ENCODE results near the gene VWCE. TPM values are rescaled to one million over a fixed set of nuclear protein-coding genes. Genes with fewer than 3 reads are reported as not detected.
A peak's percentile ranks its signal among the peaks of the same experiment; 100 is the strongest.

Gene VWCE
- total RNA-seq, 6 donors from 2014 or later = 0.40 to 10.5 (median 0.79) TPM

DNA sequence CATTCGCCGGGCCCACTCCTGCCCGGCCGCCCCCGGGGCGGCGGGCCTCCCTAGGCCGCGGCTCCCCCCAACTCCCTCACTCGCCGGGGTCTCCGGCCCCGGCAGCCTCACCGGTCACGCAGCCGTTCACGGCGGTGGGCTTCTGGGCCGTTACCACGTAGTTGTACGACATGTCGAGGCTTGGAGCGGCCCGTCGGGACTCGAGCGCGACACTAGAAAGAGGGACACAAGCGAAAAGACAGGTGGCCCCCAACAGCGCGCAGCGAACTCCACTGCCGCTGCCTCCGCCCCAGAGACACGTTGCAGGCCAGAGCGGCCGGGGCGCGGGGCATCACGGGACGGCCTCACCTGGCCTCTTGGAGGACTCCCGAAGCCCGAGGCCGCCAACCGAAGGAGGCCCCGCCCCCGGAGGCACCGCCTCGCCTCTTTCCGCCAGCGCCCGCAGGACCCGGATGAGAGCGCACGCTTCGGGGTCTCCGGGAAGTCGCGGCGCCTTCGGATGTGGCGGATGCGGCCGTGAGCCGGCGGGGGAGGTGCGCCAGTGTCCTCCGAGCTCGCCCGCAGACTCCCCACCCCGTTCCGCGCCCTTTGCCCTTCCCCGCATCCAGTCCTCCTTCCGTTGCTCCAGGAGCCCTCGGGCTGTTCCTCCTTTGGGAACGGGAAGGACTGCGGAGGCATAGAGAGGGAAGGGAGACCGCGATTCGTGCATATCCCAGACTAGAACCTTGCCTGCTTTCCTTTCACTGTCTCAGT is 37.9 kb upstream of the VWCE start, which contains the start of the genes DDB1 and TKFC:
Gene DDB1, minus strand, starts transcription at position 309 of the 753 bp plus-strand sequence. Its CDS starts 137 bp downstream, at position 172.
Gene TKFC, plus strand, starts transcription at position 432 of the 753 bp plus-strand sequence. CDS start 1,501 bp downstream, outside the sequence.
- H3K36me3 ChIP-seq = peaks cover 5 to 21% (median 13%) of the 10 kb centered on the region in 4 donors
- no peaks in the 10 kb centered on the region for H3K27me3 ChIP-seq
- H3K9me3 ChIP-seq = no peaks in the 10 kb centered on the region
- peak within 1 kb of the TSS; percentile 84 to 96 (median 91) for H3K27ac ChIP-seq
- WGBS, 2 donors = 0 to 1% methylated on average over 5 to 42 of the region's 81 CpGs
- ATAC-seq (ENCODE audit: low FRiP score in 2 of 2) (peak; percentile 96 to 97), DNase-seq (peak; percentile 97 to 99)
- peaks cover 24 to 34% (median 31%) of the 10 kb centered on the region in 4 donors for H3K4me1 ChIP-seq
- H3K4me3 ChIP-seq = peak within 1 kb of the TSS; percentile 56 to 98 (median 84)
- TF ChIP-seq EP300 (IDR thresholded peaks at IDR 0.05) = peak in 1 of 4 donors; percentile 52
- peak in 3 of 4 donors; percentile 73 to 89 (median 80) for TF ChIP-seq POLR2A (IDR thresholded peaks at IDR 0.05)
- TF ChIP-seq POLR2AphosphoS5 (IDR thresholded peaks at IDR 0.05) = peak; percentile 64 to 91
- TF ChIP-seq CTCF (IDR thresholded peaks at IDR 0.05) = peak in 1 of 6 experiments; percentile 30

GRCh38 chr11:61332281-61332796 is 37.2 kb upstream of the VWCE start:
- Histone ChIP-seq H3K9me3 (no peaks in the 10 kb centered on the region), H3K27ac (peak overlapping the region; percentile 84 to 96 (median 91)), H3K36me3 (peaks cover 5 to 27% (median 14%) of the 10 kb centered on the region in 4 donors), H3K27me3 (no peaks in the 10 kb centered on the region), H3K4me1 (peaks cover 24 to 34% (median 31%) of the 10 kb centered on the region in 4 donors), H3K4me3 (peak overlapping the region; percentile 56 to 98 (median 84))
- no peak for TF ChIP-seq EP300 (IDR thresholded peaks at IDR 0.05)
- TF ChIP-seq CTCF (IDR thresholded peaks at IDR 0.05) = no peak
- TF ChIP-seq POLR2AphosphoS5 (IDR thresholded peaks at IDR 0.05) = no peak
- DNase-seq (no peak), ATAC-seq (ENCODE audit: low FRiP score in 2 of 2) (peak in 1 of 2 donors; percentile 14)
- WGBS, 2 donors = 1% methylated on average over 9 to 12 of the region's 24 CpGs

DNA sequence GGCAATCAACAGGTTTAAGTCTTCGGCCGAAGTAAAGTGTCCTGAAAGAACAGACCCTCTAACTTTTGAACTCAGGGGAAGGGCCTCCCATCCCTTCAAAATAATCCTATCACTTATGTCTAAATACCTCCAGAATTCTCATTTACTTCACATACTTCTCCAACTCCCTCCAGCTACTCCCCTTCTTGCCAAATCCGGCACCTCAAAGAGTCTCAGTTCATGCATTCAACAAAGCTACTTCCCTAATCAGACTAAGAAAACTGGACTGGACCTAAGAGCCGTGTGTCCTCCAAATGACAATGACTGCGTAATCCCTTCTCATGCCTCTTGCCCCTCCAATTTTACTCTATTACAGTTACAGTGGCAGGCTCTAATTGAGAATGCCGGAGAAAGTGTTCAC is 36.5 kb upstream of the VWCE start:
- TF ChIP-seq POLR2AphosphoS5 (IDR thresholded peaks at IDR 0.05) = no peak
- no peak for TF ChIP-seq POLR2A (IDR thresholded peaks at IDR 0.05)
- no peak for TF ChIP-seq CTCF (IDR thresholded peaks at IDR 0.05)
- 63 to 66% methylated on average over 6 of the region's 6 CpGs for WGBS, 2 donors
- no peaks in the 10 kb centered on the region for H3K9me3 ChIP-seq
- H3K27ac ChIP-seq = peak overlapping the region in 1 of 4 donors; percentile 88
- peaks cover 23 to 34% (median 31%) of the 10 kb centered on the region in 4 donors for H3K4me1 ChIP-seq
- peaks cover 5 to 34% (median 19%) of the 10 kb centered on the region in 4 donors for H3K36me3 ChIP-seq
- ATAC-seq (ENCODE audit: low FRiP score in 2 of 2) (no peak), DNase-seq (no peak)
- H3K27me3 ChIP-seq = no peaks in the 10 kb centered on the region
- peak overlapping the region; percentile 56 to 98 (median 84) for H3K4me3 ChIP-seq

DNA sequence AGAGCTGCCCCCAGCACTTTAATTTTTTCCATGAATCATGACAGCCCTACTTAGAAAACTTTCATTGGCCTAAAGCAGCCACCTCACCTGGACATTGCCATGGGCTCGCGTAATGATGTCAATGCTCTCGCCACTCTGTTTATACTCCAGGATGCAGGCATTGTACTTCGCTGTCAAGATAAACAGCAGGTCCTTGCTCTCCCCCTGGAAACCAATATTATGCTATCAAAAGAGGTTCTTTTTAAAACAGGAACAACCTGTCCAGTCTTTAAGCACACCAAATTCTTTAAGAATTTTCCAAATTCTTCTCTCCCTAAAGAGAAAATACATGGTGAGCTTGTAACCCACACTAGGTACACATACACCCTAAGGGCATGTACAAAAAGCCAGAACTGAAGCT is 34.8 kb upstream of the VWCE start:
- Histone ChIP-seq H3K4me3 (no peak overlapping the region), H3K27me3 (no peaks in the 10 kb centered on the region), H3K9me3 (no peaks in the 10 kb centered on the region), H3K27ac (no peak overlapping the region), H3K4me1 (peaks cover 19 to 27% (median 23%) of the 10 kb centered on the region in 4 donors), H3K36me3 (peaks cover 7 to 52% (median 34%) of the 10 kb centered on the region in 4 donors)
- DNase-seq = no peak
- TF ChIP-seq POLR2A (IDR thresholded peaks at IDR 0.05) = no peak
- TF ChIP-seq CTCF (IDR thresholded peaks at IDR 0.05) = no peak
- TF ChIP-seq POLR2AphosphoS5 (IDR thresholded peaks at IDR 0.05) = no peak
- TF ChIP-seq EP300 (IDR thresholded peaks at IDR 0.05) = no peak
- 89 to 93% methylated on average over 4 of the region's 4 CpGs for WGBS, 2 donors
- ATAC-seq (ENCODE audit: low FRiP score in 2 of 2) = no peak

Data from upper lobe of left lung (tissue), 6 donors.